ENCODE data around the gene SLC25A14.

DNA sequence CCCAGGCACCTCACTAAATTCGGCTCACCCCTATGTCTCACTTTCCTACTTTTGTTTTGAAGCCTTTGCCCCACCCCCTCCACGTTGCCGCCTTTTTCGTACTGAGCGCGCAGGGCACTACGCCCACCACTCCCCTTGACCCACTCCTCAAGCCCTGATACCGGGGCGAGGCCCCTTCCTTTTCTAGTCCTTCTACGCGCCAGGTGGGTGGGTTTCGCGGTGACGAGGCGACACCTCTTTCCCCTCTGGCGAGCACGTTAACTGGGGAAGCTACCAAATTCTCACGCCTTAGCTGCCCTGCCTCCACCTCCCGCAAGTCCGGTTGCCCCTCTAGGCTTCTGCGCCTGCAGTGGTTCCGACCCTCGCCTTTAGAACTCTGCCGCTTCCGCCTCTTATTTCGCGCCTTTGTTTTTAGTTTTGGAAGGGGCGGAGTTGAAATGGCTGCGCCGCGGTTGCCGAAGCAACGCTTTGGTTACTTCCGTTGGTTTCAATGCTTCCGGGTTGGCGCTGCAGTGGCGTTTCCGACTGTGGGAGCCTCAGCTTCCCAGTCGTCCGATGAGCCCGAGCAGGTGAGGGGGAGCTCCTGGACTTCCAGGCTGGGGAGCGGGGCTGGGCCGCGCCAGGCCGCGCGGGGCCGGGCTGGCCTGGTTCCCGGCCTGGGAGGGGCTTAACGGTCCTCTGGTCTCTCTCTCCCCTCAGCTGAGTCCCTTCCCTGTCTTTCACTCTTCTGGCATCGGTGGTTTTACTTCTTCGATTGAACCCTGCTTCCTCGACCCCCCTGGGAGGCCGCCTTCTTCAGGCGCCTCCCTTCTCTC, at the start of gene SLC25A14:
- TF ChIP-seq POLR2A (IDR thresholded peaks at IDR 0.05; ENCODE audit: low read length): peak; percentile 72
- TF ChIP-seq GATA1 (IDR thresholded peaks at IDR 0.05; ENCODE audit: low read depth, low read length): no peak

Data from erythroblast (primary cell).